HEK293 (cell line): Measurements from ENCODE around the gene PTGES3L.

ENCODE experiments used
- IKZF3 ChIP-seq: fragments of 450-650 bp; IDR thresholded peaks from 2 replicates; pipeline ENCODE4 v1.5.0; 2018; ENCODE audit warnings: missing biosample characterization, mild to moderate bottlenecking, missing genetic modification characterization, moderate library complexity
- KLF7 ChIP-seq: fragments of 450-650 bp; formaldehyde crosslinking; IDR thresholded peaks from 2 replicates; pipeline ENCODE4 v1.5.1; 2016; ENCODE audit warnings: missing biosample characterization, missing genetic modification characterization, borderline replicate concordance
- MZF1 ChIP-seq: fragments of 450-650 bp; formaldehyde crosslinking; IDR thresholded peaks from 2 replicates; pipeline ENCODE4 v1.5.1; 2017; ENCODE audit warnings: missing biosample characterization, missing genetic modification characterization, borderline replicate concordance
- PRDM1 ChIP-seq: fragments of 450-650 bp; formaldehyde crosslinking; IDR thresholded peaks from 2 replicates; pipeline ENCODE4; 2016; ENCODE audit warnings: missing biosample characterization, missing genetic modification characterization
- RBAK ChIP-seq: fragments of 450-650 bp; formaldehyde crosslinking; IDR thresholded peaks from 2 replicates; pipeline ENCODE4 v1.5.1; 2016; ENCODE audit warnings: missing biosample characterization, missing genetic modification characterization
- SETDB1 ChIP-seq: IDR thresholded peaks from one replicate; pipeline ENCODE4 v1.6.1; 2017; ENCODE audit warnings: mild to moderate bottlenecking, low read length, moderate library complexity, mixed read lengths; ENCODE audit not compliant: insufficient read length
- SP2 ChIP-seq: fragments of 450-650 bp; formaldehyde crosslinking; IDR thresholded peaks from 2 replicates; pipeline ENCODE4 v1.5.1; 2016; ENCODE audit warnings: missing biosample characterization, missing genetic modification characterization
- TCF7L2 ChIP-seq: IDR thresholded peaks from 2 replicates; pipeline ENCODE4 v1.6.1; 2011; ENCODE audit warnings: low read depth, mild to moderate bottlenecking, inconsistent platforms, low read length, moderate library complexity, borderline replicate concordance
- TRIM28 ChIP-seq: IDR thresholded peaks from 2 replicates; pipeline ENCODE4 v1.6.1; 2011; ENCODE audit warnings: low read length, control low read depth, borderline replicate concordance
- WT1 ChIP-seq: fragments of 450-650 bp; formaldehyde crosslinking; IDR thresholded peaks from 2 replicates; pipeline ENCODE4 v1.5.1; 2016; ENCODE audit warnings: missing biosample characterization, missing genetic modification characterization
- ZBTB1 ChIP-seq: fragments of 450-650 bp; formaldehyde crosslinking; IDR thresholded peaks from 2 replicates; pipeline ENCODE4 v1.5.1; 2016; ENCODE audit warnings: missing biosample characterization, missing genetic modification characterization
- ZBTB21 ChIP-seq: fragments of 450-650 bp; formaldehyde crosslinking; IDR thresholded peaks from 2 replicates; pipeline ENCODE4 v1.5.1; 2017; ENCODE audit warnings: missing biosample characterization, missing genetic modification characterization
- ZIC2 ChIP-seq: fragments of 450-650 bp; formaldehyde crosslinking; IDR thresholded peaks from 2 replicates; pipeline ENCODE4 v1.5.1; 2016; ENCODE audit warnings: missing biosample characterization, missing genetic modification characterization
- ZNF112 ChIP-seq: fragments of 450-650 bp; formaldehyde crosslinking; IDR thresholded peaks from 2 replicates; pipeline ENCODE4 v1.5.0; 2017; ENCODE audit warnings: missing biosample characterization, missing genetic modification characterization
- ZNF114 ChIP-seq: fragments of 450-650 bp; formaldehyde crosslinking; IDR thresholded peaks from 2 replicates; pipeline ENCODE4 v1.5.0; 2017; ENCODE audit warnings: missing biosample characterization, missing genetic modification characterization
- ZNF140 ChIP-seq: fragments of 450-650 bp; formaldehyde crosslinking; IDR thresholded peaks from 2 replicates; pipeline ENCODE4 v1.5.1; 2016; ENCODE audit warnings: missing biosample characterization, missing genetic modification characterization
- ZNF146 ChIP-seq: fragments of 450-650 bp; formaldehyde crosslinking; IDR thresholded peaks from 2 replicates; pipeline ENCODE4 v1.5.1; 2016; ENCODE audit warnings: missing biosample characterization, missing genetic modification characterization
- ZNF16 ChIP-seq: fragments of 450-650 bp; formaldehyde crosslinking; IDR thresholded peaks from 2 replicates; pipeline ENCODE4 v1.5.1; 2016; ENCODE audit warnings: low read depth, missing biosample characterization, missing genetic modification characterization
- ZNF324 ChIP-seq: fragments of 450-650 bp; formaldehyde crosslinking; IDR thresholded peaks from 2 replicates; pipeline ENCODE4 v1.5.1; 2016; ENCODE audit warnings: missing biosample characterization, missing genetic modification characterization
- ZNF354C ChIP-seq: fragments of 450-650 bp; formaldehyde crosslinking; IDR thresholded peaks from 2 replicates; pipeline ENCODE4 v1.5.1; 2016; ENCODE audit warnings: missing biosample characterization, missing genetic modification characterization, low read depth, borderline replicate concordance
- ZNF394 ChIP-seq: fragments of 450-650 bp; formaldehyde crosslinking; IDR thresholded peaks from 2 replicates; pipeline ENCODE4 v1.5.1; 2016; ENCODE audit warnings: missing biosample characterization, missing genetic modification characterization, mild to moderate bottlenecking, moderate library complexity, borderline replicate concordance
- ZNF423 ChIP-seq: fragments of 450-650 bp; formaldehyde crosslinking; IDR thresholded peaks from 2 replicates; pipeline ENCODE4 v1.5.1; 2016; ENCODE audit warnings: missing biosample characterization, missing genetic modification characterization
- ZNF544 ChIP-seq: fragments of 450-650 bp; formaldehyde crosslinking; IDR thresholded peaks from 2 replicates; pipeline ENCODE4 v1.5.0; 2017; ENCODE audit warnings: missing biosample characterization, missing genetic modification characterization
- ZNF629 ChIP-seq: fragments of 450-650 bp; formaldehyde crosslinking; IDR thresholded peaks from 2 replicates; pipeline ENCODE4 v1.5.1; 2017; ENCODE audit warnings: missing biosample characterization, missing genetic modification characterization
- ZNF660 ChIP-seq: fragments of 450-650 bp; IDR thresholded peaks from 2 replicates; pipeline ENCODE4 v1.5.1; 2018; ENCODE audit warnings: missing biosample characterization, mild to moderate bottlenecking, missing genetic modification characterization
- ZNF785 ChIP-seq: fragments of 450-650 bp; formaldehyde crosslinking; IDR thresholded peaks from 2 replicates; pipeline ENCODE4 v1.5.1; 2016; ENCODE audit warnings: missing biosample characterization, missing genetic modification characterization
- ZNF843 ChIP-seq: fragments of 450-650 bp; formaldehyde crosslinking; IDR thresholded peaks from 2 replicates; pipeline ENCODE4 v1.5.1; 2016; ENCODE audit warnings: missing biosample characterization, missing genetic modification characterization
- ZSCAN30 ChIP-seq: fragments of 450-650 bp; IDR thresholded peaks from 2 replicates; pipeline ENCODE4 v1.5.1; 2018; ENCODE audit warnings: missing biosample characterization, mild to moderate bottlenecking, missing genetic modification characterization, moderate library complexity
- TF ChIP-seq, protein P1 (sequence below): fragments of 450-650 bp; formaldehyde crosslinking; IDR thresholded peaks from 2 replicates; pipeline ENCODE4 v1.5.1; 2017; ENCODE audit warnings: missing biosample characterization, missing genetic modification characterization
- TF ChIP-seq, protein P2 (sequence below): fragments of 450-650 bp; formaldehyde crosslinking; IDR thresholded peaks from 2 replicates; pipeline ENCODE4 v1.5.1; 2016; ENCODE audit warnings: missing biosample characterization, missing genetic modification characterization
- TF ChIP-seq, protein P3 (sequence below): fragments of 450-650 bp; formaldehyde crosslinking; IDR thresholded peaks from 2 replicates; pipeline ENCODE4 v1.5.1; 2017; ENCODE audit warnings: missing biosample characterization, missing genetic modification characterization

Gene PTGES3L

DNA sequence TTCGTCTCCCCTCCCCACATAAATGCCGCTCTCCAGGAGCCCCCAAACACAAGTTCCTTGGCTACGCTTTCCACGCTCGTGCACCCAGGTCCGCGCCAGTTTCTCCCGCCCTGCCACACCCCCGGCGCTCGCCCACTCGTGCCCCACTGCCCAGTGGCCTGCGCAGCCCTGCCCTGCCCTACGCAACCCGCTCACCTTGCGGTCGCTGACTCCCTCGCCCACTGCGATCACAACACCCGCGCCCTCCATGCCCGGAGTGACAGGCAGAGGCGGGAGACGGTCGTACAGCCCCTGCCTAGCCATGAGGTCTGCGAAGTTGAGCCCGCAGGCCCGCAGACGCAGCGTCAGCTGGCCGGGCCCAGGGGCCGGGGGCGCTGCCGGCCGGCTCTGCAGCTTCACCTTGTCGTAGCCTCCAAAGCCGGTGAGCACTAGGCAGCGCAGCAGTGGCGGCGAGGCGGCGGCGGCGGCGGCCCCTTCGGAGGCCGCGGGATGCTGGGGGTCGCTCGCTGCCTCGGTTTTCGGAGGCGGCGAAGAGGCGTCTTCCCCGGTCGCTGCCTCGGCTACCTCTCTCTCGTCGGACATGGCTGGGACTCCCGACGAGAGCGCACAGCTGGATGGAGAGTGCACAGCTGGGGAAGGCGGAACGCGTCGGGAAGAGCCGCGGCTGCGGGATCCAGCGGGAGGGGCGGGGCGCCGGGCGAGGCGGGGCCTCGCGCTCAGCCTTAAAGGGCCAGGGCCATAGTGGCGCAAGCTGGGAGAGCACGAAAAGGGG lies 42.0 kb upstream of the PTGES3L start, which contains the start of gene VAT1 (continued):
- no peak for TF ChIP-seq PRDM1 (tag by site-specific recombination)
- TF ChIP-seq ZNF146 = no peak
- no peak for TF ChIP-seq RBAK (tag by site-specific recombination)
- no peak for TF ChIP-seq WT1
- 0 out of 2 replicates have a peak, but pooled peaks have one; percentile 45 for TF ChIP-seq ZSCAN30 (tag by site-specific recombination)
- TF ChIP-seq ZBTB1 = no peak; the same call in 1 of the 2 replicates
- TF ChIP-seq, protein P1, sequence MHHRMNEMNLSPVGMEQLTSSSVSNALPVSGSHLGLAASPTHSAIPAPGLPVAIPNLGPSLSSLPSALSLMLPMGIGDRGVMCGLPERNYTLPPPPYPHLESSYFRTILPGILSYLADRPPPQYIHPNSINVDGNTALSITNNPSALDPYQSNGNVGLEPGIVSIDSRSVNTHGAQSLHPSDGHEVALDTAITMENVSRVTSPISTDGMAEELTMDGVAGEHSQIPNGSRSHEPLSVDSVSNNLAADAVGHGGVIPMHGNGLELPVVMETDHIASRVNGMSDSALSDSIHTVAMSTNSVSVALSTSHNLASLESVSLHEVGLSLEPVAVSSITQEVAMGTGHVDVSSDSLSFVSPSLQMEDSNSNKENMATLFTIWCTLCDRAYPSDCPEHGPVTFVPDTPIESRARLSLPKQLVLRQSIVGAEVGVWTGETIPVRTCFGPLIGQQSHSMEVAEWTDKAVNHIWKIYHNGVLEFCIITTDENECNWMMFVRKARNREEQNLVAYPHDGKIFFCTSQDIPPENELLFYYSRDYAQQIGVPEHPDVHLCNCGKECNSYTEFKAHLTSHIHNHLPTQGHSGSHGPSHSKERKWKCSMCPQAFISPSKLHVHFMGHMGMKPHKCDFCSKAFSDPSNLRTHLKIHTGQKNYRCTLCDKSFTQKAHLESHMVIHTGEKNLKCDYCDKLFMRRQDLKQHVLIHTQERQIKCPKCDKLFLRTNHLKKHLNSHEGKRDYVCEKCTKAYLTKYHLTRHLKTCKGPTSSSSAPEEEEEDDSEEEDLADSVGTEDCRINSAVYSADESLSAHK = no peak
- peak; percentile 84 for TF ChIP-seq ZIC2 (tag by site-specific recombination)
- TF ChIP-seq TCF7L2 = no peak
- TF ChIP-seq MZF1 (tag by site-specific recombination) = no peak
- TF ChIP-seq ZNF544 (tag by site-specific recombination) = no peak
- TF ChIP-seq ZNF843 (tag by site-specific recombination) = 0 out of 2 replicates have a peak, but pooled peaks have one; percentile 36
- TF ChIP-seq ZNF629 (tag by site-specific recombination) = peak; percentile 46; the same call in 1 of the 2 replicates
- TF ChIP-seq, protein P2, sequence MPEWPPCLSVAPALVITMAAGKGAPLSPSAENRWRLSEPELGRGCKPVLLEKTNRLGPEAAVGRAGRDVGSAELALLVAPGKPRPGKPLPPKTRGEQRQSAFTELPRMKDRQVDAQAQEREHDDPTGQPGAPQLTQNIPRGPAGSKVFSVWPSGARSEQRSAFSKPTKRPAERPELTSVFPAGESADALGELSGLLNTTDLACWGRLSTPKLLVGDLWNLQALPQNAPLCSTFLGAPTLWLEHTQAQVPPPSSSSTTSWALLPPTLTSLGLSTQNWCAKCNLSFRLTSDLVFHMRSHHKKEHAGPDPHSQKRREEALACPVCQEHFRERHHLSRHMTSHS (tag by site-specific recombination) = no peak
- no peak for TF ChIP-seq ZNF140
- peak; percentile 97 for TF ChIP-seq IKZF3
- TF ChIP-seq ZNF112 (tag by site-specific recombination) = no peak
- no peak for TF ChIP-seq ZNF354C (tag by site-specific recombination)
- TF ChIP-seq ZNF114 (tag by site-specific recombination) = no peak
- no peak for TF ChIP-seq SETDB1
- TF ChIP-seq SP2 = peak; percentile 74
- no peak for TF ChIP-seq ZNF423
- 0 out of 2 replicates have a peak, but pooled peaks have one; percentile 51 for TF ChIP-seq ZNF660 (tag by site-specific recombination)
- TF ChIP-seq TRIM28 = no peak
- no peak for TF ChIP-seq ZBTB21
- TF ChIP-seq ZNF16 = no peak
- TF ChIP-seq KLF7 (tag by site-specific recombination) = 0 out of 2 replicates have a peak, but pooled peaks have one; percentile 14
- TF ChIP-seq, protein P3, sequence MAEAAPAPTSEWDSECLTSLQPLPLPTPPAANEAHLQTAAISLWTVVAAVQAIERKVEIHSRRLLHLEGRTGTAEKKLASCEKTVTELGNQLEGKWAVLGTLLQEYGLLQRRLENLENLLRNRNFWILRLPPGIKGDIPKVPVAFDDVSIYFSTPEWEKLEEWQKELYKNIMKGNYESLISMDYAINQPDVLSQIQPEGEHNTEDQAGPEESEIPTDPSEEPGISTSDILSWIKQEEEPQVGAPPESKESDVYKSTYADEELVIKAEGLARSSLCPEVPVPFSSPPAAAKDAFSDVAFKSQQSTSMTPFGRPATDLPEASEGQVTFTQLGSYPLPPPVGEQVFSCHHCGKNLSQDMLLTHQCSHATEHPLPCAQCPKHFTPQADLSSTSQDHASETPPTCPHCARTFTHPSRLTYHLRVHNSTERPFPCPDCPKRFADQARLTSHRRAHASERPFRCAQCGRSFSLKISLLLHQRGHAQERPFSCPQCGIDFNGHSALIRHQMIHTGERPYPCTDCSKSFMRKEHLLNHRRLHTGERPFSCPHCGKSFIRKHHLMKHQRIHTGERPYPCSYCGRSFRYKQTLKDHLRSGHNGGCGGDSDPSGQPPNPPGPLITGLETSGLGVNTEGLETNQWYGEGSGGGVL (tag by site-specific recombination) = no peak; the same call in 1 of the 2 replicates
- peak; percentile 64; the same call in 1 of the 2 replicates for TF ChIP-seq ZNF394 (tag by site-specific recombination)
- TF ChIP-seq ZNF324 (tag by site-specific recombination) = 0 out of 2 replicates have a peak, but pooled peaks have one; percentile 13
- TF ChIP-seq ZNF785 (tag by site-specific recombination) = 0 out of 2 replicates have a peak, but pooled peaks have one; percentile 46
